Neural progenitor cell (in vitro differentiated cells): Measurements from ENCODE around the gene HOXD3. TPM values are rescaled to one million over a fixed set of nuclear protein-coding genes. Genes with fewer than 3 reads are reported as not detected.

Experiments
- DNase-seq: peaks from one replicate; pipeline ENCODE4 v3.0.0-alpha.2; 2016; ENCODE audit warnings: low spot score
- H2AFZ ChIP-seq: fragments of 200-600 bp; sonication (generic); replicated peaks from 2 replicates; pipeline ENCODE4 v1.6.1; 2016; ENCODE audit warnings: antibody characterized with exemption
- H3F3A ChIP-seq: fragments of 200-600 bp; sonication (generic); 2 replicates; pipeline ENCODE4 v1.6.1; 2016; ENCODE audit warnings: antibody characterized with exemption, low read depth
- H3K27ac ChIP-seq: fragments of 200-600 bp; sonication (generic); 2 replicates; pipeline ENCODE4 v1.5.1; 2016; ENCODE audit warnings: mild to moderate bottlenecking
- H3K27me3 ChIP-seq: fragments of 200-600 bp; sonication (generic); 2 replicates; pipeline ENCODE4 v1.6.1; 2016; ENCODE audit warnings: mild to moderate bottlenecking, moderate library complexity
- H3K36me3 ChIP-seq: fragments of 200-600 bp; sonication (generic); 2 replicates; pipeline ENCODE4 v1.5.1; 2016
- H3K4me1 ChIP-seq: fragments of 200-600 bp; sonication (generic); 2 replicates; pipeline ENCODE4 v1.6.1; 2016; ENCODE audit warnings: mixed run types
- H3K4me2 ChIP-seq: fragments of 200-600 bp; sonication (generic); 2 replicates; pipeline ENCODE4 v1.6.1; 2016
- H3K4me3 ChIP-seq: fragments of 200-600 bp; sonication (generic); 2 replicates; pipeline ENCODE4 v1.5.1; 2016
- H3K79me2 ChIP-seq: fragments of 200-600 bp; sonication (generic); 2 replicates; pipeline ENCODE4 v1.6.1; 2016; ENCODE audit warnings: low read depth
- H3K9ac ChIP-seq: fragments of 200-600 bp; sonication (generic); 2 replicates; pipeline ENCODE4 v1.6.1; 2016
- H3K9me3 ChIP-seq: fragments of 200-600 bp; sonication (generic); 2 replicates; pipeline ENCODE4 v1.5.1; 2016; ENCODE audit warnings: low read depth
- H4K20me1 ChIP-seq: fragments of 200-600 bp; sonication (generic); 2 replicates; pipeline ENCODE4 v1.6.1; 2016; ENCODE audit warnings: low read depth
- H3K27ac Mint-ChIP-seq: 3 replicates; pipeline ENCODE4 v1.8.0; 2021; ENCODE audit warnings: mixed read lengths
- H3K27me3 Mint-ChIP-seq: 2 replicates; pipeline ENCODE4 v1.8.0; 2022; ENCODE audit warnings: low read depth, mild to moderate bottlenecking, inconsistent platforms, moderate library complexity, mixed read lengths; ENCODE audit not compliant: insufficient read depth
- H3K36me3 Mint-ChIP-seq: 3 replicates; pipeline ENCODE4 v1.8.0; 2021; ENCODE audit warnings: mixed read lengths
- H3K4me1 Mint-ChIP-seq: 3 replicates; pipeline ENCODE4 v1.8.0; 2021; ENCODE audit warnings: mixed read lengths
- H3K4me3 Mint-ChIP-seq: 3 replicates; pipeline ENCODE4 v1.8.0; 2021; ENCODE audit warnings: mild to moderate bottlenecking, moderate library complexity, mixed read lengths
- H3K9me3 Mint-ChIP-seq: 3 replicates; pipeline ENCODE4 v1.8.0; 2020; ENCODE audit warnings: mixed read lengths
- CTCF ChIP-seq: fragments of 200-600 bp; sonication (generic); IDR thresholded peaks from 2 replicates; pipeline ENCODE4 v1.5.1; 2017; ENCODE audit warnings: antibody characterized with exemption, mild to moderate bottlenecking
- EZH2 ChIP-seq: fragments of 200-600 bp; sonication (generic); IDR thresholded peaks from 2 replicates; pipeline ENCODE4 v1.6.1; 2017; ENCODE audit warnings: antibody characterized with exemption, mild to moderate bottlenecking, moderate library complexity
- EZH2phosphoT487 ChIP-seq: fragments of 200-600 bp; sonication (generic); IDR thresholded peaks from 2 replicates; pipeline ENCODE4 v1.6.1; 2017; ENCODE audit warnings: antibody characterized with exemption
- total RNA-seq: library from RNA; depleted of rRNA; stranded (reverse); fragments of >200 nt; gene quantifications from 2 replicates; pipeline ENCODE4 v1.2.3, GENCODE V29; 2015; ENCODE audit warnings: low replicate concordance

Gene HOXD3
- total RNA-seq, 1 donor from 2014 or later, result not detected

GRCh38 chr2:176140513-176141317, 16.4 kb upstream of the HOXD3 start:
- peaks cover 100% of the 10 kb centered on the region for H3K27me3 ChIP-seq
- H2AFZ ChIP-seq, result peak overlapping the region; percentile 81
- no peak overlapping the region for H3K9ac ChIP-seq
- peaks cover 9% of the 10 kb centered on the region for H3K9me3 Mint-ChIP-seq
- H3K4me2 ChIP-seq, result peak overlapping the region; percentile 73
- H4K20me1 ChIP-seq, result peaks cover 27% of the 10 kb centered on the region
- H3K27ac Mint-ChIP-seq, result no peak overlapping the region
- peaks cover 76% of the 10 kb centered on the region for H3K27me3 Mint-ChIP-seq
- H3K4me3 Mint-ChIP-seq, result peak overlapping the region; percentile 59
- no peaks in the 10 kb centered on the region for H3K4me1 ChIP-seq
- peak overlapping the region; percentile 51 for H3K4me3 ChIP-seq
- H3K36me3 ChIP-seq, result no peaks in the 10 kb centered on the region
- no peak overlapping the region for H3K27ac ChIP-seq
- TF ChIP-seq CTCF (peak; percentile 82), EZH2 (peak; percentile 85), EZH2phosphoT487 (peak; percentile 78)
- H3K4me1 Mint-ChIP-seq, result peaks cover 4% of the 10 kb centered on the region
- H3K9me3 ChIP-seq, result no peaks in the 10 kb centered on the region
- H3F3A ChIP-seq, result no peaks in the 10 kb centered on the region
- DNase-seq, result peak; percentile 93
- no peaks in the 10 kb centered on the region for H3K36me3 Mint-ChIP-seq
- no peaks in the 10 kb centered on the region for H3K79me2 ChIP-seq

GRCh38 chr2:176142281-176142680, 14.8 kb upstream of the HOXD3 start:
- peaks cover 26% of the 10 kb centered on the region for H4K20me1 ChIP-seq
- H3K4me1 ChIP-seq, result no peaks in the 10 kb centered on the region
- no peak overlapping the region for H3K27ac ChIP-seq
- no peak for TF ChIP-seq CTCF
- TF ChIP-seq EZH2, result no peak
- TF ChIP-seq EZH2phosphoT487, result no peak
- H2AFZ ChIP-seq, result no peak overlapping the region
- no peak overlapping the region for H3K9ac ChIP-seq
- H3K9me3 ChIP-seq, result no peaks in the 10 kb centered on the region
- H3F3A ChIP-seq, result no peaks in the 10 kb centered on the region
- no peaks in the 10 kb centered on the region for H3K36me3 Mint-ChIP-seq
- no peaks in the 10 kb centered on the region for H3K36me3 ChIP-seq
- peaks cover 9% of the 10 kb centered on the region for H3K9me3 Mint-ChIP-seq
- no peak for DNase-seq
- H3K79me2 ChIP-seq, result no peaks in the 10 kb centered on the region
- H3K27me3 ChIP-seq, result peaks cover 100% of the 10 kb centered on the region
- no peak overlapping the region for H3K4me3 ChIP-seq
- H3K4me3 Mint-ChIP-seq, result no peak overlapping the region
- H3K4me2 ChIP-seq, result no peak overlapping the region
- H3K4me1 Mint-ChIP-seq, result peaks cover 4% of the 10 kb centered on the region
- H3K27me3 Mint-ChIP-seq, result peaks cover 77% of the 10 kb centered on the region
- no peak overlapping the region for H3K27ac Mint-ChIP-seq

GRCh38 chr2:176145085-176145969, 11.8 kb upstream of the HOXD3 start:
- no peaks in the 10 kb centered on the region for H3F3A ChIP-seq
- Mint-ChIP-seq H3K9me3 (no peaks in the 10 kb centered on the region), H3K27ac (no peak overlapping the region), H3K27me3 (peaks cover 80% of the 10 kb centered on the region), H3K4me1 (peaks cover 4% of the 10 kb centered on the region), H3K36me3 (no peaks in the 10 kb centered on the region), H3K4me3 (no peak overlapping the region)
- no peaks in the 10 kb centered on the region for H3K4me1 ChIP-seq
- H3K27me3 ChIP-seq, result peaks cover 100% of the 10 kb centered on the region
- no peak overlapping the region for H3K4me3 ChIP-seq
- H4K20me1 ChIP-seq, result peaks cover 42% of the 10 kb centered on the region
- H3K4me2 ChIP-seq, result no peak overlapping the region
- no peak overlapping the region for H3K27ac ChIP-seq
- no peaks in the 10 kb centered on the region for H3K79me2 ChIP-seq
- H3K36me3 ChIP-seq, result no peaks in the 10 kb centered on the region
- no peak for DNase-seq
- no peak overlapping the region for H3K9ac ChIP-seq
- TF ChIP-seq CTCF (no peak), EZH2phosphoT487 (no peak), EZH2 (no peak)
- no peaks in the 10 kb centered on the region for H3K9me3 ChIP-seq
- no peak overlapping the region for H2AFZ ChIP-seq
